CD4-positive, alpha-beta T cell treated with Interleukin-6 for 4 hours (primary cell): ENCODE data around the gene AKAP13.
"Not testable (repeated sequence)": the region's sequence is repeated elsewhere in the genome, so short reads cannot be mapped to it uniquely, and the experiment has no call there.

ENCODE experiments used
- DNase-seq: peaks from one replicate; pipeline ENCODE4 v3.0.0-alpha.2; 2020; ENCODE audit warnings: mixed read lengths

AKAP13 gene, protein sequence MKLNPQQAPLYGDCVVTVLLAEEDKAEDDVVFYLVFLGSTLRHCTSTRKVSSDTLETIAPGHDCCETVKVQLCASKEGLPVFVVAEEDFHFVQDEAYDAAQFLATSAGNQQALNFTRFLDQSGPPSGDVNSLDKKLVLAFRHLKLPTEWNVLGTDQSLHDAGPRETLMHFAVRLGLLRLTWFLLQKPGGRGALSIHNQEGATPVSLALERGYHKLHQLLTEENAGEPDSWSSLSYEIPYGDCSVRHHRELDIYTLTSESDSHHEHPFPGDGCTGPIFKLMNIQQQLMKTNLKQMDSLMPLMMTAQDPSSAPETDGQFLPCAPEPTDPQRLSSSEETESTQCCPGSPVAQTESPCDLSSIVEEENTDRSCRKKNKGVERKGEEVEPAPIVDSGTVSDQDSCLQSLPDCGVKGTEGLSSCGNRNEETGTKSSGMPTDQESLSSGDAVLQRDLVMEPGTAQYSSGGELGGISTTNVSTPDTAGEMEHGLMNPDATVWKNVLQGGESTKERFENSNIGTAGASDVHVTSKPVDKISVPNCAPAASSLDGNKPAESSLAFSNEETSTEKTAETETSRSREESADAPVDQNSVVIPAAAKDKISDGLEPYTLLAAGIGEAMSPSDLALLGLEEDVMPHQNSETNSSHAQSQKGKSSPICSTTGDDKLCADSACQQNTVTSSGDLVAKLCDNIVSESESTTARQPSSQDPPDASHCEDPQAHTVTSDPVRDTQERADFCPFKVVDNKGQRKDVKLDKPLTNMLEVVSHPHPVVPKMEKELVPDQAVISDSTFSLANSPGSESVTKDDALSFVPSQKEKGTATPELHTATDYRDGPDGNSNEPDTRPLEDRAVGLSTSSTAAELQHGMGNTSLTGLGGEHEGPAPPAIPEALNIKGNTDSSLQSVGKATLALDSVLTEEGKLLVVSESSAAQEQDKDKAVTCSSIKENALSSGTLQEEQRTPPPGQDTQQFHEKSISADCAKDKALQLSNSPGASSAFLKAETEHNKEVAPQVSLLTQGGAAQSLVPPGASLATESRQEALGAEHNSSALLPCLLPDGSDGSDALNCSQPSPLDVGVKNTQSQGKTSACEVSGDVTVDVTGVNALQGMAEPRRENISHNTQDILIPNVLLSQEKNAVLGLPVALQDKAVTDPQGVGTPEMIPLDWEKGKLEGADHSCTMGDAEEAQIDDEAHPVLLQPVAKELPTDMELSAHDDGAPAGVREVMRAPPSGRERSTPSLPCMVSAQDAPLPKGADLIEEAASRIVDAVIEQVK (N-terminal part only)

GRCh38 chr15:85380217-85380811 lies at the start of gene AKAP13:
TSS of gene AKAP13 (plus strand) at chr15:85380603. CDS start at chr15:85485721, 105,118 bp downstream.
- DNase-seq, result peak; percentile 96

- DNase-seq, result peak; percentile 80
Measured at GRCh38 chr15:85330901-85331588, 49.4 kb upstream of the AKAP13 start.

DNA sequence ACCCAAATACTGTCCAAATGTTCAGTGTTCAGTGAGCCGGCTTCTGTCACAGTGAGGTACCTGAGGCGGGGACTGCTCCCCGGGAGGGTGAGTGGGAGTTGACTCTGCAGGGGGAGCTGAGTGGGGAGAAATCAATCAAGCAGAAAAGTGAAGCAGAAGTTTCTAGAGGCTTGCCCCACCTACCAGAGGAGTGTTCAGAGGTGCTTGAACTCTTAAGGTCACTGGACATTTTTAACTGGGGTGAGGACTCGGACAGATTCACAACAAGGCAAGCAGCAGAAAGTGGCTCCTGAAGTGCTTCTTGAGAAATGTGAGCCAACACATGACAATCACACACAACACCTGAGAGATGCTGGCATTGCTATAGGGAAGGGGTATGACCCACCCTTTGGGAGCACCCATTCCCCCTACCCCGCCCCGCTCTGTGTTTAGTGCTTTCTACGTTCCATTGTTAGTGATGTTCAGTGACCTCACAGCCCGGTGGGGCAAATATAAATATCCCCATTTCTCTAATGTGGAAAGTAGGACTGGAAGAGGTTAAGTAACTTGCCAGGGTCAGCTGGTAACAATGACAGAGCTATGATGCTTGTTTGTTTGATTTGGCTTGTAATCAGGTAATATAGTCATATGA lies 48.6 kb upstream of the AKAP13 start:
- no peak for DNase-seq

GRCh38 chr15:85333132-85333831 lies 47.1 kb upstream of the AKAP13 start:
- DNase-seq, result no peak

DNA sequence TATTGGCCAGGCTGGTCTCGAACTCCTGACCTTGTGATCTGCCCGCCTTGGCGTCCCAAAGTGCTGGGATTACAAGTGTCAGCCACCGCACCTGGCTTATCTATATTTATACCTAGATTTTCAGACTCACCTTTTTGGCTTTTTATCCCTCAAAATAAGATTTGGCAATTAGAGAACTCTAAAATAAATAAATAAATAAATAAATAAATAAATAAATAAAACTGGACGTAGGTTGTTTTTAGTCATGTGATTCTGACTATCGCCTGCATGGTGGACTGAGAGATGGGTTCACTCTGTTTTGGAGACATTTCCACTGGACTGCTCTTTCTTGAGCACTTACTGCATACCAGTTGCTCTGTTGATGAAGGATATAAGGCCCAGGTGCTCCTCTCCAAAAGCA lies 46.2 kb upstream of the AKAP13 start:
- DNase-seq, result no peak

DNA sequence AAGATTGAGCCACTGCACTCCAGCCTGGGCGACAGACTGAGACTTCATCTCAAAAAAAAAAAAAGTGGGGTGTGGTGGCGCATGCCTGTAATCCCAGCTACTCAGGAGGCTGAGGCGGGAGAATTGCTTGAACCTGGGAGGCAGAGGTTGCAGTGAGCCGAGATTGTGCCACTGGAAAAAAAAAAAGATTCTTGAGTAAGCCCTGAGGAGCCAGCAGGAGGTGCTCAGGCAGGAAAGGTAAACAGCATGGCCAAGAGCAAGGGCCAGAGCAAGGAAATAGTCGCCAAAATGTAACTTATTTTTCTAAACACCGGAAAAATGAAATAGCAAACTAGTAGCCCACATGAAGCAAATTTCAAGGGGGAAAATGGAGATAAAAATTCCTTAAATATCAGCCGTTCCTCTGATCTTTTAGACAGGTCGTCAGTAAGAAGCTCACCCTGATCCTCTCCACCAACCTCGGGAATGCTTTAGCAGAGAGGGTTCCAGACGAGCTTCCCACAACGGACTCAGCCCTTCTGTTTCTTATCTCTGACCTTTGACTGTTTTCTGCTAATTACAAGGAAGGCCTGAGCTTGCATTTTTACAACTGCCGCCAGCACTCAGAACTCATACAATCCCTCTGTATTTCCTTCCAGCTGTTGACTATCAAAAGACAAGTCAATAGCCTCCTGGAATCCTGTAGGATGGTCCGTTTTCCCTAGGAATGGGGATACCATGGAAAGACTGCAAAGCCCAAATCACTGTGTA lies 45.0 kb upstream of the AKAP13 start:
- no peak for DNase-seq

- DNase-seq, result no peak
Measured at GRCh38 chr15:85336880-85337279, 43.5 kb upstream of the AKAP13 start.

DNA sequence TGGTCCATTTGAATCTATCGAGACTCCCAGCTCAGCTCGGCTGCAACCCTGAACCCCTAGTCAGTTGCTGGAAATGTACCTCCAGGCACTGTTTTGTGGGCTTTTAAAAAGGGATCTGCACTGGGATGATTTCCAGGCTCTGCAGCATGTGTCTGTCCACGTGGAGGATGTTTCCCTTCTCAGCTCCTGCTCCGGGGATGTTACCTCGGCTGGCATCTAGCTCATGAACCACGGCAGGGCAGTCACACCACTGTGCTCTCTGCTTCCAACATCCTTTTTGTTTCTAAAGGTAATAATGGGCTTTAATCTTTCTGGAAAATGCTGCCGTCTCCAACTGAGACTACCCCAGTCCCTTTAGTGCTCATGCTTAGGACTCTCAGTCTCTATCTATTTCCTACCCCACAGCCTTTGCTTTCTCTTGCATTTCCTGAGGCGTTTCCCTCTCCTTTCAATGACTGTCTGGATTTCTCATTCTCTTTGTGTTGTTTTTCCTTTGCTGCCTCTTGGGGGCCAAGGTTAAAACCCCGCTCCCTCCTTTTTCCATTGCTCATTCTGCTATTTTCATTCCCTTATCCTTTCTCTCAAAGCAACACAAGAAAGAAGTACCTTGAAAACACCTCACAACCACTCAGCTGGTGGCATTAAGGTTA lies 42.9 kb upstream of the AKAP13 start:
- DNase-seq, result no peak

- no peak for DNase-seq
Measured at GRCh38 chr15:85340321-85340665, 40.1 kb upstream of the AKAP13 start.

DNA sequence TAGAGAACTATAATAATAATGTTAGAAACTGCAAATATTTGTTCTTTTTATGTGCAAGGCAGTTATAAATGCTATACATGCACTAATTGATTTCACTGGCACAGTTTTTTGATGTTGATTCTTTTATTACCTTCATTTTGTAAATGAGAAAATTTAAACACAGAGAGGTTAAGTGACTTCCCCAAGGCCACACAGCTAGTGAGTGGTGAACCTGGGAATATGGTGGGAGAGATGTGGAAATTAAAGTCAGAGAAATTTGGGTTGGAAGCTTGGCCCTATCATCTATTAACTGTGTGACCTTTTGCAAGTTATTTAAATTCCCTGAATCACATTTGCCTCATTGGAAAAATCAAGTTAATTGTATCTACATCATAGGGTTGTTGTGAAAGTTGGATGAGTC lies 39.6 kb upstream of the AKAP13 start:
- no peak for DNase-seq

DNA sequence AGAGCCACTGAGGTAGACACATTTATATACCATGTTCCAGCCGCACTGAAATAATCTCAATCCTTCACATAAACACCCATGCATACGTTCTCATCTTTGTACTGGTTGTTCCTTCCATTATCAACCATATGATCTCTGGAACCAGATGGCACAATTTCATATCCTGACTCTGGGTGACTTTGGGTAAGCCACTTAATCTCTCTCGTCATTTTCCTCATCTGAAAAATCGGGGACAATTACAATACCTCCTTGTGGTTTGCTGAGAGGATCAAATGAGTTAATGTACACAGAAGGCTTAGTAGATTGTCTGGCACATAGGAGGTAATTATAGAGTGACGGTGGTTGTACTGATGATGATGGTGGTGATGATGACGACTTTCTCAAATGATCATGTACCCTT lies 38.2 kb upstream of the AKAP13 start:
- DNase-seq, result not testable (repeated sequence)

DNA sequence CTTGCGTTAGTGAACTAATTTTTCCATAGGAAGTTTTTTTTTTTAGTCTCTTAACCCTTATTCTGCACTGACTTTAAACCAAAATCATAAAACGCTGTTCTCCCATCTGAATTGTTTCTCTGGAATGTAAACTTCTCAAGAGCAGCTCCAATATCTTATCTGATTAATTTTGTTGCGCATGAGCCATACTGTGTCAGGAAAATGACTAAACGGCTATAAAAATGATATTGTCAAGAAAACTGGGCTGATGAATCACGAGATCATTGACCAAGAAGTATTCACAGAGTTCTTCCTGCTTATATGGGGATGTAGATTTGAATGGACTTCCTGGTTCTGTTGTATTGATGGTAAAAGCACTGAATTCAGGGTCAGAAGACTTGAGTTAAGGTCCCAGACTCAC lies 37.0 kb upstream of the AKAP13 start:
- not testable (repeated sequence) for DNase-seq

DNA sequence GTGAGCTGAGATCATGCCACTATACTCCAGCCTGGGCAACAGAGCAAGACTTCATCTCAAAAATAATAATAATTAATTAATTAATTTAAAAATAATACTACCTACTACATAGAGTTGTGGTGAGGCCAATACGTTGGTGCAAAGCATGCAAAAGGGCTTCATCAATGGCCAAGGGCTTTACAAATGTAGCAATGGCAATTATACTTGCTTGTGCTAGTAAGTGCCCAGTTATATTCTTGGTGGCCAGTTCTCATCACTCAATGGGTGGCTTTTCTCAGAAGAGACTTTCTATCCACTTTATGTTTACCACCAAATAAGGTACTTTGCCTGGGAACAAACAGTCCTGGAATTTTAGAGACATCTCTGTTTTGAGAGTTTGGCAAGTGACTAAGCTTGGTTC lies 36.2 kb upstream of the AKAP13 start:
- DNase-seq, result not testable (repeated sequence)

DNA sequence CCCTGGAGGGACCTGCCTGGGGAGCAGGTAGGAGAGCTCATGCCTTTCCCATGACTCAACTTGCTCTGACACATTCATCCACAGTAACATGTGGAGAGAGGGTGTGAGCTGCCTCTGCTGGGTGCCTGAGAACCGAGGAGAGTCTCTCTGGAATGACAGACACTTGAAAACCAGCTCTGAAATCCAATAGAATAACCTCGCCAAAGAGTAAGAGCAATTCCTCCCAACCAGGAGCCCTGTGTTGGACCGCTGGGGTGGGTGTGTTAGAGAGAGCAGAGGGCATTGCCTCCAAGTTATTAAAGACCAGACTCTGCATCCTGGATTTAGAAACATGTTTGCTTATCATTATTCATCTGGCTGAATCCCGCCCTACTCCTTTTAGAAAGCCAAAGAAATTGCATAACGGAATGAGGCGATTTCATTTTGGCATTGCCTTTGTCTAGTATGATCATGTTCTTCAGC lies 35.7 kb upstream of the AKAP13 start:
- not testable (repeated sequence) for DNase-seq

GRCh38 chr15:85345196-85345918 lies 35.0 kb upstream of the AKAP13 start:
- DNase-seq, result not testable (repeated sequence)

DNA sequence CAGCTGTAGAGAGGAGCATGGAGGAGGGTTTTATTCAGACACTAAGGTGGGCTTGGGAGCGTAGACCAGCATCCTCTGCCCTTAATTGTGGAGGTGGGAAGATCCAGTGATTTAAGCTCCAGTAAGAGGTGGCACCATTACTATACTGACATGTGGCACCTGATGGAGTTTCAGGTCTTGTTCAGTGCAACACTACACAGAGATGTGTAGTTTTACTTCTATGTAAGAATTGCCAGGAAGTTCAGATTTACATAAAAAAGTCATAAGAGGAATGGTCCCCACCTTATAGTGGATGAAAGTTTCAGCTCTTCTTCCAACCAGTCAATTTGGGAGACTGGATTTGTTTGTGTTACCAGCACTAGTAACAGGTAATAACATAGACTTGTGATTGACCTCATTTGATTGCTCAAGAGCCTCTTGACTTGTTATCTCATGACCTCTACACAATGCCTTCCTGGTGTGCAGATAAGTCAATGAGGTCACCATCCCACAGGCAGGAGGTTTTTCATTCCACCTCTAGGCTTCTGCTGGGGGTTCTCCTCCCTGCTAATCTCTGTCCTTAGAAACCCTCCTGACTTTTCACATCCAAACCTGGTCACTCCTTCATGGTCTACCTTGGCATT lies 33.8 kb upstream of the AKAP13 start:
- not testable (repeated sequence) for DNase-seq

- not testable (repeated sequence) for DNase-seq
Measured at GRCh38 chr15:85347264-85348047, 32.9 kb upstream of the AKAP13 start.
